Measurements from ENCODE around the gene ZNF827. TPM values are rescaled to one million over a fixed set of nuclear protein-coding genes. Genes with fewer than 3 reads are reported as not detected.

ZNF827 gene
- total RNA-seq, 1 experiment from 2014 or later: 6.3 TPM

- DNase-seq (ENCODE audit: low read depth, low spot score): no peak
Measured at GRCh38 chr4:145804116-145804515, 134.5 kb downstream of the ZNF827 start.

GRCh38 chr4:145799223-145799622, 139.4 kb downstream of the ZNF827 start:
- DNase-seq (ENCODE audit: low read depth, low spot score): no peak
- Histone ChIP-seq H3K36me3 (ENCODE audit: control insufficient read depth, insufficient read depth, low read length) (no peaks in the 10 kb centered on the region), H3K27ac (ENCODE audit: low read length) (no peak overlapping the region), H3K9me3 (ENCODE audit: control insufficient read depth, insufficient read depth, low read depth, low read length) (no peaks in the 10 kb centered on the region), H3K4me3 (ENCODE audit: low read depth in 2 of 2, low read length in 2 of 2) (no peak overlapping the region), H3K27me3 (ENCODE audit: control insufficient read depth, insufficient read depth, low read length) (no peaks in the 10 kb centered on the region), H3K4me1 (ENCODE audit: control insufficient read depth, insufficient read depth, low read length) (no peaks in the 10 kb centered on the region; the same call in 1 of the 2 replicates)
- in situ Hi-C loops (cut with HindIII; ENCODE audit: low pct_unique_long_range_greater_than_20kb, low sequenced_read_pairs): no loop called here
- TF ChIP-seq POLR2AphosphoS5 (IDR thresholded peaks at IDR 0.05; ENCODE audit: low read depth, low read length) (no peak), CTCF (IDR thresholded peaks at IDR 0.05) (no peak), REST (IDR thresholded peaks at IDR 0.05; ENCODE audit: insufficient read depth in 1 of 2, low read depth in 2 of 2, low read length in 1 of 2) (no peak), SIN3A (IDR thresholded peaks at IDR 0.05; ENCODE audit: borderline replicate concordance, insufficient read depth, low read depth, low read length) (no peak), TCF7L2 (IDR thresholded peaks at IDR 0.05; ENCODE audit: low read depth, low read length) (no peak)
- POLR2A ChIA-PET: no interaction called here
- no TSS peak for BruUV-seq (replicated peaks)
- intact Hi-C loops (cut with micrococcal nuclease; ENCODE audit: unreplicated experiment): no loop called here
- no peak for ATAC-seq
- CTCF ChIA-PET: no interaction called here

More at GRCh38 chr4:145804116-145804515, 134.5 kb downstream of the ZNF827 start:
- TF ChIP-seq REST (IDR thresholded peaks at IDR 0.05; ENCODE audit: insufficient read depth in 1 of 2, low read depth in 2 of 2, low read length in 1 of 2) (no peak), POLR2AphosphoS5 (IDR thresholded peaks at IDR 0.05; ENCODE audit: low read depth, low read length) (no peak), SIN3A (IDR thresholded peaks at IDR 0.05; ENCODE audit: borderline replicate concordance, insufficient read depth, low read depth, low read length) (no peak), CTCF (IDR thresholded peaks at IDR 0.05) (no peak)
- POLR2A ChIA-PET: no interaction called here
- Histone ChIP-seq H3K27ac (ENCODE audit: low read length) (no peak overlapping the region), H3K4me1 (ENCODE audit: control insufficient read depth, insufficient read depth, low read length) (peaks cover 4% of the 10 kb centered on the region; the same call in 1 of the 2 replicates), H3K4me3 (ENCODE audit: low read depth in 2 of 2, low read length in 2 of 2) (no peak overlapping the region), H3K36me3 (ENCODE audit: control insufficient read depth, insufficient read depth, low read length) (no peaks in the 10 kb centered on the region), H3K9me3 (ENCODE audit: control insufficient read depth, insufficient read depth, low read depth, low read length) (no peaks in the 10 kb centered on the region), H3K27me3 (ENCODE audit: control insufficient read depth, insufficient read depth, low read length) (no peaks in the 10 kb centered on the region)
- no peak for ATAC-seq
- no TSS peak for BruUV-seq (replicated peaks)
- intact Hi-C loops (cut with micrococcal nuclease; ENCODE audit: unreplicated experiment) (no loop called here), in situ Hi-C loops (cut with HindIII; ENCODE audit: low pct_unique_long_range_greater_than_20kb, low sequenced_read_pairs) (no loop called here)
- CTCF ChIA-PET: no interaction called here
